Femur (tissue), 1 donor: ENCODE results near the gene ERVV-1.

Experiments
- DNase-seq: peaks from one replicate; pipeline ENCODE4 v3.0.0-alpha.2; 2017

Gene ERVV-1

GRCh38 chr19:53034054-53034453, 20.3 kb downstream of the ERVV-1 start:
- DNase-seq = no peak

- DNase-seq = no peak
Measured at GRCh38 chr19:53034948-53035675, 21.4 kb downstream of the ERVV-1 start.

GRCh38 chr19:53037101-53038097, 23.7 kb downstream of the ERVV-1 start:
- DNase-seq = peak; percentile 61

- no peak for DNase-seq
Measured at GRCh38 chr19:53041366-53041765, 27.6 kb downstream of the ERVV-1 start.

GRCh38 chr19:53045536-53045935, 31.8 kb downstream of the ERVV-1 start:
- DNase-seq = no peak

- no peak for DNase-seq
Measured at GRCh38 chr19:53047379-53047778, 33.7 kb downstream of the ERVV-1 start.

- no peak for DNase-seq
Measured at GRCh38 chr19:53055117-53055516, 41.4 kb downstream of the ERVV-1 start.

- DNase-seq = peak; percentile 20
Measured at GRCh38 chr19:53057904-53058580, 44.3 kb downstream of the ERVV-1 start.
